GM21526 (cell line): ENCODE results near the gene RPL36A.

ENCODE experiments used
- ATAC-seq: cut with Tn5 transposase; IDR thresholded peaks from one replicate; pipeline ENCODE4 v1.9.1; 2021; ENCODE audit warnings: moderate library complexity; ENCODE audit not compliant: unreplicated experiment, low FRiP score

Gene RPL36A

GRCh38 chrX:101390664-101391525 is at the start of gene RPL36A:
TSS of gene RPL36A (plus strand) at chrX:101391011. CDS start at chrX:101391044, 33 bp downstream.
- ATAC-seq, result peak; percentile 80

DNA sequence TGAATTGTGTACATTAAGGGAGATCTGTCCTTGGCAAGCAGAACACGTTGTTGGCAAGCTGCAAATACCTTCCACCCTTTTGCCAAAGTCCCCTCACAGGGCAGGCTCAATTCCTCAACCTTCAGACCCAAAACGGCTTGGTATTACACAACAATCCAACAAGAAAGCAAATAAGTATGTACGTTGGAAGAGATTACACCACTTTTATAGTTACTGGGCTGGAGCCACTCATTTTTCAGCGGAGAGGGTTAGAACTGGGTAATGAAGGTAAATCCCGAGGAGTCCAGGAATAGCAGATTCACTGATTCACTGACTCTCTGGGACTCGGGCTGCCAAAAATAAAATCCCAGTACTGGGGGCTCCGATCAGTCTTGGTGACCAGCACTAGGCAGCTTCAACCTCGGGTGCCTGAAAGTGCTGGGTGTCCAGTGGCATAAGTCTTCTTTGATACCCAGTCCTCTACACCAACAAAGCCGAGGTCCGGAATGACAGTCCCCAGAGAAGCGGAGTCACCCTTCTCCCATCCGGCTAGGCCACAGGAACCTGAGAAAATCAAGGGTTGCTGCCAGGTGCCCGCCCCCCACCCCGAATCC is 42.9 kb upstream of the RPL36A start:
- peak; percentile 3 for ATAC-seq

DNA sequence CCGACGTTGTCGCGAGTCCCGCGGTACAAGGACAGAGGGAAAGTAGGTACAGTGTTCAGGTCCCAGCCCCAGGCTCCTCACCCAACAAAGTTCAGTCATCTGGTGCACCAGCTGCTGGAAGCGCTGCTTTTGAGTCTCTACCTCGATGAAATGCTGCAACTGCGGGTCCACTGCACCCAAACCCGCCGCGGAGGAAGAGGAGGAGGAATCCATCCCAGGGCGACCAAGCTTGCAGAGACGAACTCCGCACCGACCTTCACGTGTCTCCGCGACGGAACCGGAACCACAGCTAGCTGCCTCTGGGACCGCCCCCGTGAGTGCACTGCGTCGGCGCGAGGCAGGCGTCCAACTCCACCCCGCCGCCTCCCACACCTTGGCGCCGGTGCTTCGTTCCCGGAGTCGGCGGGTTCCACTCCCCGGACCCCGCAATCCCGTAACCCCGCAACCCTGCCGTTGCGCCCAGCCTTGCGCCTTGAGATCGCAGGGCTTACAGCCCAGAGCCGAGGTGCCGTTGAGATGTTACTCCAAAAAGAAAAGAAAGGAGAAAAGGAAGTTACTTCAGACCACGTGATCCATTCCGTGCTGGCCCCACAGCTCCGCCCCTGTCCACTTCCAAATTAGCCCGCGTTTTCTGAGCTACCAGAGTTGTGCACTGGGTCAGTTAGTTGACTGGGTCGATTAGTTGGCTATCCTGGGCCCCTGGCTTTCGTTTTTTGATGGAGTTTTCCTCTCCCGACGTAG is 42.2 kb upstream of the RPL36A start, which contains the start of gene TIMM8A:
TSS of gene TIMM8A (minus strand) at position 291 of the 741 bp plus-strand sequence. CDS start at position 213, 78 bp downstream.
- ATAC-seq, result peak; percentile 96

DNA sequence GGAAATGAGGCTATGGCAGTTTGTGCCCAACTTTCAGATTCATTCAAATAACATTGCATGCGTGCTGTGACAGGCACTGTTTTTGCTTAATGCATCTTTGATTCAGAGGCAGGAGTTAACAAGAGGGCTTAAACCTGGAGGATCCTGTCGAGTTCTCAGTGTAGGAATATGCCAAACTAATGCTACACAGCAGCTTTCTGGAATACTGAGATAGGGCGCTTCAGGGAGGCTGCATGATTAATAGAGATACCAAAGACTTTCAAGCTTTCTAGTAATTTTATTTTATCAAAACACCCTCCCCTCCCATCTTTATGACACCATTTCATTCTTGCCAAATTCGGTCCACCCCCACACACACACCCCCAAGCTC is 41.6 kb upstream of the RPL36A start:
- ATAC-seq, result no peak

DNA sequence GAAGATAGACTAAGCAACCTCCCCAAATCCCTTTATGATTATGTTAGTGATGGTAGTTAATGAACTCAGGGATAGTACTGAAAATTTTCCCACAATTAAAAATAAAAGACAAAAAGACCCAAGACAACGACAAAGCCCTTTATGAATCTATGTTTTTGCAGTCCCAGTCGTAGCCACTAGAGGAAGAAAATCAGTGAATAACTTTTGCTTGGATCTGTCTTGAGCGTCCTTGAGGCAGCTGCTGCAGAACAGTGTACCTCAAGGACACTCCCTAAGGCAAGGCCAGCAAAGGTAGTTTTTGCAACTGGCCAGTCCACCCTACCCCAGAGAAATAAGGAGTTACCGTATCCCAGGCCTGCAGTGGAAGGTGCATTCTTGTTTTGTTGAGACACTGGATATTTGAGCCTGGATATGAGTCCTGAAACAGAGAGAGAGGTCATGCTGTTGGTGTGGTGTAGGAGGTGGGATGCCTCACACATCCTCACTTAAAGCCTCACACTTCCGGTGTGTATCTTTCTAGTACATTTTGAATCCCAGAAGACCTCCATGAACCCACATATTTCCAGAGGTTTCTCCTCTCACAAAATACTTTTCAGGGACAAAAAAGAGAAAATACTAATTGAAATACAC is 33.5 kb upstream of the RPL36A start:
- no peak for ATAC-seq

- ATAC-seq, result no peak
Observed at GRCh38 chrX:101359966-101360365, 30.8 kb upstream of the RPL36A start.

- no peak for ATAC-seq
Observed at GRCh38 chrX:101360390-101360789, 30.4 kb upstream of the RPL36A start.

- no peak for ATAC-seq
Observed at GRCh38 chrX:101362116-101362515, 28.7 kb upstream of the RPL36A start.

GRCh38 chrX:101362757-101363156 is 28.1 kb upstream of the RPL36A start:
- ATAC-seq, result no peak

DNA sequence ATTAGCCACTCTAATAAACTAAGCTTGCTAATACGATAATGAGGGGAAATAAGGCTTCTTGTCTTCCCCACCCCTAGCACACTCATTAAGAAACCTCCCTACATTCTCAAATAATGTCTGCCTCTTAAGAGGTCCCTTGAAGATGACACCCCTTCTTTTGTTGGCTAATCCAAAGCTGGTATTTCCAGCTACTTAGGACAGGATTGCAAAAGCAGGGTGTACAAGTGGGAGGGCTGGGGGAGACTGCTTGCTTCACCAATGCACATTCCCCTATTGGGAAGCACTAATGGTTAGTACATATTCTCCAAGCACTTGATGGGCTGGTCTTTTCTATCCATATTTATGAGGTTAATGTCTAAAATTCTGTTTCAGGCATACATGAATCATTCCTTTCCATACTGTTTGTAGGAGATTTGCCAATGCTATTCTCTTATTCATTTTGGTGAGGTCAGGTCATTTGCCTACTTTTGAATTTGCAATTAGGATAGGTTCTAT is 25.5 kb upstream of the RPL36A start:
- no peak for ATAC-seq

DNA sequence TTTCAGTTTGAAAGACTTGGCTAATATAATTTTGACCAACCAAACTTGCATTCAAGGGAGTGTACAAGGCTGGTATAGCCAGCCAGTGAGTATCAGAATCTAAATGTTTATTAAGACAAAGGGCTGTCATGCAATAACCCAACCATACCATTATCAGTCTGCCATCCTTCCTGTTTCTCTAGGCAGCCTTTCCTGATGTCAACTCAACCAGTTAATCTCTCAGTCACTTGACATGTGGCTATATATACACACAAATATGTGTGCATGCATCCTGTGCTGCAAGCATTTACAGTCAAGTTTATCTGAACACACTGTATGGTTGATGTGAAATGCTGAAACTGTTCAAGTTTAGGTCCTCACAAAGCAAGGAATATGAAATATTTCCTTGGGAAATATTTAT is 22.0 kb upstream of the RPL36A start:
- no peak for ATAC-seq

DNA sequence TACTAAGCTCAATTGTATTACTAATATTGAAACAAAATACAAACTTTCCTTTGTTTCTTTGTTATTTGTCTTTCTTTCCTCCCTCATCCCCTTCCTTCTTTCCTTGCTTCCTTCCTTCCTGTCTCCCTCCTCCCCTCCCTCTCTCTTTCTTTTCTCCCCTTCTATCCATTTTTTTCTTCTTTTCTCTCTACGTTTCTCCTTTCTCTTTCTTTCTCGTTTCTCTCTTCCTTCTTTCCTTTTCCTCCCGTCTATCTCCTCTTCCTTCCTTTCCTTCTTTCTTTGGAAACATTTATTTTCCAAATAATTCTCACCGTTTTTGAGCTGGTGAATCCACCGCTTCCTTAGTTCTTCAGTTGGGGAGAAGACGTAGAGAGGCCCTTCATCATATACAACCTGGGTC is 21.1 kb upstream of the RPL36A start:
- no peak for ATAC-seq

- peak; percentile 81 for ATAC-seq
Observed at GRCh38 chrX:101370888-101371504, 19.8 kb upstream of the RPL36A start.

- no peak for ATAC-seq
Observed at GRCh38 chrX:101377547-101377946, 13.3 kb upstream of the RPL36A start.

GRCh38 chrX:101383679-101384205 is 7.1 kb upstream of the RPL36A start:
- ATAC-seq, result peak; percentile 78

DNA sequence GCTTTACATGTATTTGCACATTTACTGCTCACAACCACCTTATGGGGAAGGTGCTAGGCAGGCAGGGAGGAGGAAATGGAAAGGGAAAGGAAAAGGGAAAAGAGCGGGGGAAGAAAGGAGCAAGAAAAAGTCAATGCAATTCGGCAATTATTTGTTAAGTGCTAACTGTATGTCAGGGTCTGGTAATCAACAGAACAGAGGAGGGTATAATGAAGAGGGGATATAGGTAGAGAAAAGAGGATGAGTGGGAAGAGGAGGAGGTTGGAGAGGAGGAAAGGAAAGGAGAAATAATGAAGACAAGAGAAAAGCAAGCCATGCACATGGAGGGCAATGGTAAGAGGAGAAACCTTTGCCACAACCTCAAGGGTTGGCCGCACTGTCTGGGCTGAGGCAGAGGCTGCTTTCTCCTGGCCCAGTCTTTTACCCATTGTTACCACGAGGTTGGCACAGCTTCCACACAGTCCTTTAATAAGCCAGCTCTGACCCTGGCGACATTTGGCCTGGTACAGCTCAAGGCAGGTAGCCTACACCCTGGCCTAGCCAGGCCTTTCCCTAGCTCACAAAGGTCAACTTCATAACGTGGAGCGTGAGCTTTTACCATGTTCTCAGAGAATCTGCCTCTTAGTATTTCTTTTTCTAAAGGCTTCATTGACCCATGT is 5.7 kb upstream of the RPL36A start:
- ATAC-seq, result no peak

- ATAC-seq, result peak; percentile 62
Observed at GRCh38 chrX:101385795-101386541, 4.8 kb upstream of the RPL36A start, which contains the start of gene BTK. TSS of gene BTK (minus strand) at chrX:101386191. CDS start at chrX:101375284, 10,907 bp downstream.

DNA sequence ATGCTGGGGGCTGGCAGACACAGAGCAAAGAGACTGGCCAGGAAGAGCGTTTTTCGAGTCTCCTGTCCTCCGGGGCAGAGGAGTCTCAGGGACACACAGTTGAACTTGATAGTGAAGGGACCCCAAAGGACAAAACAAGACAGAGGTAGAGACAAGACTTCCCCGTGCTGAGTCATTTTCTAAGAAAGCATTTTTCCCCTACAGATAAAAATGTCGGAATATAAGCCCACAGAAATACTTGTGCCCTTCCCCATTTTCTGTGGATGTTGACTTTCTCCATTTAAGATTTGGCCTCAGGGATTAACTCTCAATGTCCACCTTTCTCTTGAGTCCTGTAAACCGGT is 4.3 kb upstream of the RPL36A start:
- ATAC-seq, result no peak

- ATAC-seq, result no peak
Observed at GRCh38 chrX:101388604-101389003, 2.2 kb upstream of the RPL36A start.
